Adrenal gland (tissue), 5 donors: ENCODE data around the gene AGAP1.

Experiments used
- POLR2A ChIP-seq, 2 donors: fragments of 450-650 bp; IDR thresholded peaks; one replicate each; pipeline ENCODE4 v1.6.1; 2017; ENCODE audit warnings: antibody characterized with exemption in 2 of 2, mild to moderate bottlenecking in 2 of 2, moderate library complexity in 1 of 2
- TF ChIP-seq, protein P1 (sequence below), 6 experiments: fragments of 450-650 bp in 4 of 6; fragments of 200-600 bp in 2 of 6; sonication (generic) in 1 of 6; IDR thresholded peaks; 1 replicate in 5 of 6; 2 replicates in 1 of 6; pipeline versions ENCODE4 v1.5.1 to v1.8.0; 2016 to 2021; ENCODE audit warnings: antibody characterized with exemption in 6 of 6, mild to moderate bottlenecking in 2 of 6, moderate library complexity in 1 of 6
- donor health status: DM: no; HTN: no; CAD: no.

DNA sequence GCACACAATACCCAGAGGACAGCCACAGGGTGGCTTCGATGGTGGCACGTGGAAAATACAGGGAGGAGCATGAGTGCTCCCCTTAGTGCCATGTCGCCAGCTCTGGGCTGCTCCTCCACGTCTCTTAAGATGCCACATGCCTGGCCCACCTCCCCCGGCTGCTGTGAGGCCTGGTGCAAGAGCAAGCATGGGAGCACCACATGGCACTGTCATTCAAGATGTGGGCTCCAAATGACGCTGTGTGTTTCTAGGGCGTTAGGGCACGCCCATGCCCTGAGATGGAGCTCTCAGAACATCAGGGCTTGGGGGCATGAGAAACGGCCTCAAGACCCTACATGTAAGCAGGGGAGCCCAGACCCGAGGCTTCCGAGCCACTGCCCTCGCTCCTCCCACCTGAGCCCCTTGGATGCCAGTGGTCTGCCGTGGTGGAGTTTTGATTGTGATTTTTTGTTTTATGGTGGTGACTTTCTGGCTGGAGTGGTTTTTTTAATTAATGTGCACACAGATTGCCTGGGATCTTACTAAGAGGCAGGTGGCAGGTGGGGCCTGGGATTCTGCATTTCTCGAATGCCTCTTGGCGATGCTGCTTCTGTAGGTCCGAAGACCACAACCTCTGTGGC, 435.0 kb downstream of the AGAP1 start:
- no peak for TF ChIP-seq POLR2A (IDR thresholded peaks at IDR 0.05)
- TF ChIP-seq, protein P1, sequence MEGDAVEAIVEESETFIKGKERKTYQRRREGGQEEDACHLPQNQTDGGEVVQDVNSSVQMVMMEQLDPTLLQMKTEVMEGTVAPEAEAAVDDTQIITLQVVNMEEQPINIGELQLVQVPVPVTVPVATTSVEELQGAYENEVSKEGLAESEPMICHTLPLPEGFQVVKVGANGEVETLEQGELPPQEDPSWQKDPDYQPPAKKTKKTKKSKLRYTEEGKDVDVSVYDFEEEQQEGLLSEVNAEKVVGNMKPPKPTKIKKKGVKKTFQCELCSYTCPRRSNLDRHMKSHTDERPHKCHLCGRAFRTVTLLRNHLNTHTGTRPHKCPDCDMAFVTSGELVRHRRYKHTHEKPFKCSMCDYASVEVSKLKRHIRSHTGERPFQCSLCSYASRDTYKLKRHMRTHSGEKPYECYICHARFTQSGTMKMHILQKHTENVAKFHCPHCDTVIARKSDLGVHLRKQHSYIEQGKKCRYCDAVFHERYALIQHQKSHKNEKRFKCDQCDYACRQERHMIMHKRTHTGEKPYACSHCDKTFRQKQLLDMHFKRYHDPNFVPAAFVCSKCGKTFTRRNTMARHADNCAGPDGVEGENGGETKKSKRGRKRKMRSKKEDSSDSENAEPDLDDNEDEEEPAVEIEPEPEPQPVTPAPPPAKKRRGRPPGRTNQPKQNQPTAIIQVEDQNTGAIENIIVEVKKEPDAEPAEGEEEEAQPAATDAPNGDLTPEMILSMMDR (IDR thresholded peaks at IDR 0.05), result no peak
